NCI-H2171 treated with DMSO at 0.1 percent for 48 hours (cell line): ENCODE measurements around the gene CHD1.

Source experiments
- DNase-seq: peaks from one replicate; lab custom pipeline; 2025; lab: John Stamatoyannopoulos, UW

Gene CHD1

DNA sequence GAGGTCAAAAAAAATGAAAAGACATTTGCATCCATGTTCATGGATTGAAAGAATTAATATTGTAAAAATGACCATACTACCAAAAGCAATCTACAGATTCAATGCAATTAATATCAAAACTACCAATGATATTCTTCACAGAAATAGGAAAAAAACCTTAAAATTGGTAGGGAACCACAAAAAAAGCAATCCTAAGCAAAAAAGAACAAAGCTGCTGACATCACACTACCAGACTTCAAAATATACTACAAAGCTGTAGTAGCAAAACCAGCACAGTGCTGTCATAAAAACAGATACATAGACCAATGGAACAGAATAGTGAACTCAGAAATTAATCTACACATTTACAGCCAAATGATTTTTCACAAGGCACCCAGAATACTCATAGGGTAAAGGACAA, 121.0 kb downstream of the CHD1 start:
- no peak for DNase-seq

DNA sequence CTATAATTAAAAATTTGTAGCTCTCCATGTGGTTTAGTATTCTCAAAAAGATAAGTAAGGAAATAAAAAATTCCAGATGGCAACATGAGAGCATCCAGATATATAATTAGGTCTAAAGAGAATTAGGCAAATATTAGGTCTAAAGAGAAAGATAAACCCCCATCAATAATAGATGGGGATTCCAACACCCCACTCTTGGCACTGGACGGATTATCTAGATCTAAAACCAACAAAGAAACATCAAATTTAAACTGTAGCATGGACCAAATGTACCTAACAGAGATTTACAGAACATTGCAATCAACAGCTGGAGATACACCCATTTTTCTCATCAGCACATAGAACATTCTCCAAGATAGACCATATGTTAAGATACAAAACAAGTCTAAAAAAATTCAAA, 123.7 kb downstream of the CHD1 start:
- DNase-seq = no peak

DNA sequence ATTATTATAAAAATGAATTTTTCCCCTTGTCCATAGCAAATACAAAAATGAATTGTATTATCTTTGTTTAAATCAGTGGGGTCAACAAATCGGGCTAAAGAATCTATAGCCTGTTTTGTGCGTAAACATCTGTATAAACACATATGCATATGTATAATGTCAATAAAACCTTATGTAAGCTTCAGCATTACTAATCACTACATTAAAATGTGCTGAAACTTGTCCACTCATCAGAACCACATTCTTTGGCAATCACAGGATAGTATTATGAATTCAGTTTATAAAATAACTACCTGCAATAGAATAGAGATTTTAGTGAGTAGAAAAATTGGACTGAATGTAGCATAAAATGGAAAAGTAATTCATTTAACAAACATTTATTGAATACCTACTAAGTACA, 124.7 kb downstream of the CHD1 start:
- DNase-seq = no peak
